HCT116 (cell line): ENCODE data around the gene DAP. TPM values are rescaled to one million over a fixed set of nuclear protein-coding genes. Genes with fewer than 3 reads are reported as not detected.

Experiments used
- ATAC-seq: fragments of 200-7000 bp; cut with Tn5 transposase; 2 replicates; pipeline ENCODE4 v1.9.1; 2020; ENCODE audit warnings: mild to moderate bottlenecking, moderate library complexity
- BruUV-seq: library from RNA; stranded (reverse); fragments of 400-500 nt; replicated peaks from 2 replicates; lab custom pipeline; 2021; lab: Mats Ljungman, UMichigan
- CTCF ChIA-PET: fragments of 300-600 bp; sonication (Branson Sonifier 250); formaldehyde crosslinking; loops from one replicate; lab custom pipeline; 2021; ENCODE audit warnings: antibody characterized with exemption; lab: Charles Lee
- POLR2A ChIA-PET: fragments of 300-600, 350-600 bp; sonication (Branson Sonifier 250); formaldehyde crosslinking; loops from one replicate; lab custom pipeline; 2021; ENCODE audit warnings: antibody characterized with exemption; lab: Charles Lee
- RAD21 ChIA-PET, 2 experiments: fragments of 300-600 bp; sonication (Branson Sonifier 250); formaldehyde crosslinking; loops; one replicate each; lab custom pipeline; 2023; ENCODE audit warnings: low total read pairs in 2 of 2; ENCODE audit not compliant: uncharacterized antibody in 2 of 2, unreplicated experiment in 2 of 2, low non-redundant PET in 1 of 2; lab: Charles Lee
- DNase-seq: peaks from one replicate; pipeline ENCODE4 v3.0.0-alpha.2; 2010; ENCODE audit warnings: low read depth, low spot score
- H2AFZ ChIP-seq: fragments of 200-600 bp; shearing (Covaris generic), sonication (generic); 2 replicates; pipeline ENCODE4 v1.6.1; 2017; ENCODE audit warnings: low read depth, mixed run types, mixed read lengths, antibody characterized with exemption, low read length; ENCODE audit not compliant: poor library complexity, severe bottlenecking
- H3K27ac ChIP-seq: 2 replicates; pipeline ENCODE4 v1.5.1; 2012; ENCODE audit warnings: low read depth, low read length
- H3K27me3 ChIP-seq: fragments of 200-600 bp; sonication (generic); 2 replicates; pipeline ENCODE4 v1.6.1; 2016; ENCODE audit warnings: mixed run types, low read length, mixed read lengths; ENCODE audit not compliant: insufficient read depth
- H3K36me3 ChIP-seq, 2 experiments: fragments of 200-500 bp in 1 of 2; fragments of 200-600 bp in 1 of 2; sonication (Bioruptor generic) in 1 of 2; sonication (generic) in 1 of 2; 2 replicates each; pipeline versions ENCODE4 v1.5.1 to v1.6.1; 2014 to 2016; ENCODE audit warnings: low read length in 2 of 2, inconsistent platforms in 1 of 2, mixed read lengths in 1 of 2, mixed run types in 1 of 2; ENCODE audit not compliant: insufficient read depth in 2 of 2, control insufficient read depth in 1 of 2
- H3K4me1 ChIP-seq, 2 experiments: fragments of 200-600 bp in 1 of 2; sonication (generic) in 1 of 2; 2 replicates each; pipeline versions ENCODE4 v1.5.1 to v1.6.1; 2012 to 2017; ENCODE audit warnings: low read length in 2 of 2, inconsistent platforms in 1 of 2, mild to moderate bottlenecking in 1 of 2, mixed read lengths in 1 of 2, mixed run types in 1 of 2, moderate library complexity in 1 of 2; ENCODE audit not compliant: insufficient read depth in 2 of 2, control insufficient read depth in 1 of 2
- H3K4me2 ChIP-seq: fragments of 200-600 bp; sonication (generic); 2 replicates; pipeline ENCODE4 v1.6.1; 2017; ENCODE audit warnings: mixed run types, low read length, mixed read lengths
- H3K4me3 ChIP-seq, 2 experiments: fragments of 200-600 bp in 1 of 2; sonication (generic) in 1 of 2; replicated peaks in 1 of 2; 2 replicates each; pipeline ENCODE4 v1.5.1; 2011 to 2016; ENCODE audit warnings: low read length in 2 of 2, control low read depth in 1 of 2, low read depth in 1 of 2, mild to moderate bottlenecking in 1 of 2, mixed read lengths in 1 of 2, mixed run types in 1 of 2
- H3K79me2 ChIP-seq: fragments of 200-600 bp; sonication (generic); 2 replicates; pipeline ENCODE4 v1.6.1; 2017; ENCODE audit warnings: mild to moderate bottlenecking, mixed run types, low read length, moderate library complexity, mixed read lengths; ENCODE audit not compliant: insufficient read depth
- H3K9ac ChIP-seq: fragments of 200-600 bp; sonication (generic); 2 replicates; pipeline ENCODE4 v1.6.1; 2016; ENCODE audit warnings: low read length, mixed read lengths
- H3K9me2 ChIP-seq: fragments of 200-600 bp; sonication (generic), shearing (Covaris generic); 2 replicates; pipeline ENCODE4 v1.6.1; 2017; ENCODE audit warnings: mixed run types, mild to moderate bottlenecking, moderate library complexity; ENCODE audit not compliant: insufficient read depth
- H3K9me3 ChIP-seq, 2 experiments: fragments of 200-500 bp in 1 of 2; fragments of 200-600 bp in 1 of 2; sonication (Bioruptor generic) in 1 of 2; sonication (generic) in 1 of 2; 2 replicates each; pipeline ENCODE4 v1.6.1; 2014 to 2017; ENCODE audit warnings: low read length in 2 of 2, mixed read lengths in 2 of 2, inconsistent platforms in 1 of 2, low read depth in 1 of 2, mild to moderate bottlenecking in 1 of 2, mixed run types in 1 of 2, moderate library complexity in 1 of 2; ENCODE audit not compliant: control insufficient read depth in 1 of 2, insufficient read depth in 1 of 2
- H4K20me1 ChIP-seq: fragments of 200-600 bp; sonication (generic), shearing (Covaris generic); 2 replicates; pipeline ENCODE4 v1.6.1; 2017; ENCODE audit warnings: mixed run types, mild to moderate bottlenecking, moderate library complexity; ENCODE audit not compliant: insufficient read depth
- CEBPB ChIP-seq: IDR thresholded peaks from 2 replicates; pipeline ENCODE4 v1.6.1; 2012; ENCODE audit warnings: low read depth
- CTCF ChIP-seq, 3 experiments: fragments of 200-600 bp in 1 of 3; sonication (generic) in 1 of 3; IDR thresholded peaks in 2 of 3; conservative IDR thresholded peaks in 1 of 3; 2 replicates each; pipeline ENCODE4 v1.5.1; 2012 to 2017; ENCODE audit warnings: low read depth in 2 of 3, low read length in 2 of 3, antibody characterized with exemption in 1 of 3, borderline replicate concordance in 1 of 3, control low read depth in 1 of 3, mild to moderate bottlenecking in 1 of 3, mixed read lengths in 1 of 3, mixed run types in 1 of 3, moderate library complexity in 1 of 3; ENCODE audit not compliant: insufficient read depth in 1 of 3
- ELF1 ChIP-seq: IDR thresholded peaks from 2 replicates; pipeline ENCODE4 v1.6.1; 2012; ENCODE audit warnings: low read depth, borderline replicate concordance
- EZH2 ChIP-seq: fragments of 200-600 bp; sonication (generic); IDR thresholded peaks from 2 replicates; pipeline ENCODE4 v1.6.1; 2017; ENCODE audit warnings: antibody characterized with exemption, mixed run types
- FOSL1 ChIP-seq: IDR thresholded peaks from 2 replicates; pipeline ENCODE4 v1.6.1; 2012; ENCODE audit warnings: low read depth
- MAX ChIP-seq: IDR thresholded peaks from 2 replicates; pipeline ENCODE4 v1.6.1; 2012
- POLR2A ChIP-seq: IDR thresholded peaks from 2 replicates; pipeline ENCODE4 v1.7.0; 2011; ENCODE audit warnings: borderline replicate concordance; ENCODE audit not compliant: insufficient read depth, insufficient read length; ENCODE audit errors: extremely low read depth
- RAD21 ChIP-seq: IDR thresholded peaks from 2 replicates; pipeline ENCODE4 v1.6.1; 2012; ENCODE audit warnings: low read depth, mild to moderate bottlenecking
- REST ChIP-seq: IDR thresholded peaks from 2 replicates; pipeline ENCODE4 v1.6.1; 2012; ENCODE audit warnings: low read depth
- SP1 ChIP-seq: IDR thresholded peaks from 2 replicates; pipeline ENCODE4 v1.6.1; 2012; ENCODE audit warnings: low read depth
- SRF ChIP-seq: IDR thresholded peaks from 2 replicates; pipeline ENCODE4 v1.6.1; 2012; ENCODE audit warnings: low read depth
- TCF7L2 ChIP-seq: IDR thresholded peaks from 2 replicates; pipeline ENCODE4 v1.7.0; 2011; ENCODE audit warnings: borderline replicate concordance, inconsistent platforms; ENCODE audit not compliant: insufficient read depth, insufficient read length; ENCODE audit errors: extremely low read depth
- YY1 ChIP-seq: IDR thresholded peaks from 2 replicates; pipeline ENCODE4 v1.6.1; 2011; ENCODE audit warnings: low read length, low read depth, moderate library complexity, mild to moderate bottlenecking; ENCODE audit not compliant: insufficient replicate concordance; ENCODE audit errors: extremely low read depth
- ZFX ChIP-seq: fragments of 450-650 bp; IDR thresholded peaks from 2 replicates; pipeline ENCODE4 v1.6.1; 2017
- ZNF274 ChIP-seq: fragments of 200-500 bp; sonication (Bioruptor generic); IDR thresholded peaks from 2 replicates; pipeline ENCODE4 v1.6.1; 2014; ENCODE audit warnings: mild to moderate bottlenecking, low read depth, low read length, inconsistent platforms
- intact Hi-C: fragments of 100-400 bp; cut with micrococcal nuclease; formaldehyde crosslinking; loops from 2 replicates; pipeline ENCODE4 v1.10.0; 2022
- total RNA-seq: library from RNA; stranded (reverse); gene quantifications from one replicate; pipeline ENCODE4 v1.2.1, GENCODE V29; 2021; ENCODE audit not compliant: unreplicated experiment
- TF ChIP-seq, protein P1 (sequence below): IDR thresholded peaks from 2 replicates; pipeline ENCODE4 v1.6.1; 2012
- TF ChIP-seq, protein P2 (sequence below): IDR thresholded peaks from 2 replicates; pipeline ENCODE4 v1.6.1; 2011; ENCODE audit warnings: mild to moderate bottlenecking, low read length, moderate library complexity; ENCODE audit not compliant: insufficient replicate concordance; ENCODE audit errors: extremely low read depth

Gene DAP
- total RNA-seq, 1 experiment from 2014 or later, result 59.1 TPM

GRCh38 chr5:10731913-10732312, 29.1 kb downstream of the DAP start:
- POLR2A ChIA-PET, result no interaction called here
- RAD21 ChIA-PET, result no interaction called here
- CTCF ChIA-PET, result no interaction called here
- Histone ChIP-seq H2AFZ (no peak overlapping the region), H3K4me1 (peaks cover 6% of the 10 kb centered on the region in 2 experiments; a peak in 3 of 4 replicates), H3K36me3 (0 out of 4 replicates have a peak, but pooled peaks cover 0 to 4% of the 10 kb centered on the region in 2 experiments), H3K27me3 (no peaks in the 10 kb centered on the region), H3K9me3 (no peaks in the 10 kb centered on the region), H3K27ac (no peak overlapping the region), H3K9ac (no peak overlapping the region), H3K4me3 (no peak overlapping the region), H3K4me2 (no peak overlapping the region), H4K20me1 (no peaks in the 10 kb centered on the region), H3K9me2 (no peaks in the 10 kb centered on the region), H3K79me2 (peaks cover 8% of the 10 kb centered on the region; the same call in 1 of the 2 replicates)
- no peak for DNase-seq
- TF ChIP-seq ZFX (no peak), SP1 (no peak), ZNF274 (no peak), POLR2A (no peak), FOSL1 (no peak), MAX (no peak), CTCF (IDR thresholded peaks at IDR 0.05 in 2 of 3, conservative IDR thresholded peaks at IDR 0.05 in 1 of 3; ENCODE audit: borderline replicate concordance in 1 of 3, insufficient read depth in 1 of 3, low read depth in 2 of 3, low read length in 2 of 3) (no peak), CEBPB (no peak), ELF1 (no peak), EZH2 (no peak), YY1 (no peak), REST (no peak), TCF7L2 (no peak), RAD21 (no peak), SRF (no peak)
- TF ChIP-seq, protein P1, sequence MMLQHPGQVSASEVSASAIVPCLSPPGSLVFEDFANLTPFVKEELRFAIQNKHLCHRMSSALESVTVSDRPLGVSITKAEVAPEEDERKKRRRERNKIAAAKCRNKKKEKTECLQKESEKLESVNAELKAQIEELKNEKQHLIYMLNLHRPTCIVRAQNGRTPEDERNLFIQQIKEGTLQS, result no peak
- TF ChIP-seq, protein P2, sequence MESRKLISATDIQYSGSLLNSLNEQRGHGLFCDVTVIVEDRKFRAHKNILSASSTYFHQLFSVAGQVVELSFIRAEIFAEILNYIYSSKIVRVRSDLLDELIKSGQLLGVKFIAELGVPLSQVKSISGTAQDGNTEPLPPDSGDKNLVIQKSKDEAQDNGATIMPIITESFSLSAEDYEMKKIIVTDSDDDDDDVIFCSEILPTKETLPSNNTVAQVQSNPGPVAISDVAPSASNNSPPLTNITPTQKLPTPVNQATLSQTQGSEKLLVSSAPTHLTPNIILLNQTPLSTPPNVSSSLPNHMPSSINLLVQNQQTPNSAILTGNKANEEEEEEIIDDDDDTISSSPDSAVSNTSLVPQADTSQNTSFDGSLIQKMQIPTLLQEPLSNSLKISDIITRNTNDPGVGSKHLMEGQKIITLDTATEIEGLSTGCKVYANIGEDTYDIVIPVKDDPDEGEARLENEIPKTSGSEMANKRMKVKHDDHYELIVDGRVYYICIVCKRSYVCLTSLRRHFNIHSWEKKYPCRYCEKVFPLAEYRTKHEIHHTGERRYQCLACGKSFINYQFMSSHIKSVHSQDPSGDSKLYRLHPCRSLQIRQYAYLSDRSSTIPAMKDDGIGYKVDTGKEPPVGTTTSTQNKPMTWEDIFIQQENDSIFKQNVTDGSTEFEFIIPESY, result no peak
- no TSS peak for BruUV-seq
- no peak for ATAC-seq
- intact Hi-C loops, result no loop called here
